ENCODE results near the gene ARSK. TPM values are rescaled to one million over a fixed set of nuclear protein-coding genes. Genes with fewer than 3 reads are reported as not detected.
A peak's percentile ranks its signal among the peaks of the same experiment; 100 is the strongest.
"Not testable (repeated sequence)": the region's sequence is repeated elsewhere in the genome, so short reads cannot be mapped to it uniquely, and the experiment has no call there.

The ARSK gene
- total RNA-seq, 1 donor from 2014 or later, result 2.2 TPM

DNA sequence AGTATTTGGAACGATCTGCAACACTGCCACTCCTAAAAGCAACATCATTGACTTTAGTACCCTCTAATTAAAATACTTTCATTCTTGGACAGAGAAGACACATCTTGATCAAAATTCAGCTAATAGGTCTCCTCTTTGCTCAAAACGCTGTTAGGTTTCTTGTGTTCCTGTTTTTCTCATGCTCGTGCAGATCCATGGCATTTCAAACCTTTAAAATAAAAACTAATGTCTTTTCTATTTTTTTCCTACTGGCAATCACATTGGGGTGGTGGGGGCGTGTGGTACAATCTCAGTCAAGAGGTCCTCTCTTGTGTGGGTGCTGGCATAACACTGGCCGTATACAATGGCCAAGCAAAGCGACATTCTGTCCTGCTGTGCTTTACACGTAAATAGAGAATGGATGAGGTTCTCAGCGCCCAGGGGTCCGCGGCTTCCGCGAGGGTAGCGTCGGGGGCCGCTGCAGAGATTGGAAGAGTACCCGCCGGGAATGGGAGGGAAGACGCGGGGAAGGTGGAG lies 64.7 kb downstream of the ARSK start:
- intact Hi-C loops (cut with DNase I), result no loop called here
- DNase-seq (ENCODE audit: low spot score), result no peak

DNA sequence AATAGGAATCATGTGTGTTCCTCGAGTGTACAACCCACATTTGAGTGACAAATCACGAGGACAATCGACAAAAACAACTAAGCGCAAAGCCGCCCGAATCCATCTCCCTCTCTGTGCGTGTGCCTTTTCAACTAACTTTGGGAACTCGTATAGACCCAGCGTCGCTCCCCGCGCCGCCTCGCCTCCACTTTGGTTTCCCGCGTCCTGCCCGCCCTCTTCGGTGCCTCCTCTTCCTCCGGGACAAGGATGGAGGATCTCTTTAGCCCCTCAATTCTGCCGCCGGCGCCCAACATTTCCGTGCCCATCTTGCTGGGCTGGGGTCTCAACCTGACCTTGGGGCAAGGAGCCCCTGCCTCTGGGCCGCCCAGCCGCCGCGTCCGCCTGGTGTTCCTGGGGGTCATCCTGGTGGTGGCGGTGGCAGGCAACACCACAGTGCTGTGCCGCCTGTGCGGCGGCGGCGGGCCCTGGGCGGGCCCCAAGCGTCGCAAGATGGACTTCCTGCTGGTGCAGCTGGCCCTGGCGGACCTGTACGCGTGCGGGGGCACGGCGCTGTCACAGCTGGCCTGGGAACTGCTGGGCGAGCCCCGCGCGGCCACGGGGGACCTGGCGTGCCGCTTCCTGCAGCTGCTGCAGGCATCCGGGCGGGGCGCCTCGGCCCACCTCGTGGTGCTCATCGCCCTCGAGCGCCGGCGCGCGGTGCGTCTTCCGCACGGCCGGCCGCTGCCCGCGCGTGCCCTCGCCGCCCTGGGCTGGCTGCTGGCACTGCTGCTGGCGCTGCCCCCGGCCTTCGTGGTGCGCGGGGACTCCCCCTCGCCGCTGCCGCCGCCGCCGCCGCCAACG lies 65.3 kb downstream of the ARSK start, which contains the start of gene GPR150:
Gene GPR150 (plus strand): TSS at position 58 of the 840 bp plus-strand sequence. CDS start 189 bp downstream, at position 247.
- intact Hi-C loops (cut with DNase I), result no loop called here
- DNase-seq (ENCODE audit: low spot score), result peak; percentile 79

DNA sequence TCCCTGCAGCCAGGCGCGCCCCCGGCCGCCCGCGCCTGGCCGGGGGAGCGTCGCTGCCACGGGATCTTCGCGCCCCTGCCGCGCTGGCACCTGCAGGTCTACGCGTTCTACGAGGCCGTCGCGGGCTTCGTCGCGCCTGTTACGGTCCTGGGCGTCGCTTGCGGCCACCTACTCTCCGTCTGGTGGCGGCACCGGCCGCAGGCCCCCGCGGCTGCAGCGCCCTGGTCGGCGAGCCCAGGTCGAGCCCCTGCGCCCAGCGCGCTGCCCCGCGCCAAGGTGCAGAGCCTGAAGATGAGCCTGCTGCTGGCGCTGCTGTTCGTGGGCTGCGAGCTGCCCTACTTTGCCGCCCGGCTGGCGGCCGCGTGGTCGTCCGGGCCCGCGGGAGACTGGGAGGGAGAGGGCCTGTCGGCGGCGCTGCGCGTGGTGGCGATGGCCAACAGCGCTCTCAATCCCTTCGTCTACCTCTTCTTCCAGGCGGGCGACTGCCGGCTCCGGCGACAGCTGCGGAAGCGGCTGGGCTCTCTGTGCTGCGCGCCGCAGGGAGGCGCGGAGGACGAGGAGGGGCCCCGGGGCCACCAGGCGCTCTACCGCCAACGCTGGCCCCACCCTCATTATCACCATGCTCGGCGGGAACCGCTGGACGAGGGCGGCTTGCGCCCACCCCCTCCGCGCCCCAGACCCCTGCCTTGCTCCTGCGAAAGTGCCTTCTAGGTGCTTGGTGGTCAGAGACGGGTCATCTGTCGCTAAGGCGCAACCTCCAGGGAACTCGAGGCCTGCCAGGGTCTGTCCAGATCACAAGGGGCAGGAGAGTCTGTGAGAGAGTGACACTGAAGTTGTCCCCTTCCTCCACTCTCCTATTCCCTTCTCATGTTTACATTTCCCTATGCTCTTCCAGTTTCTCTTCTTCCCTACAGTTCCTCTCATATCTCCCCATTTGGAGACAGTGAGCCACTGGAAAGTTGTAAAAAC lies 66.3 kb downstream of the ARSK start:
- DNase-seq (ENCODE audit: low spot score), result no peak
- intact Hi-C loops (cut with DNase I), result no loop called here

DNA sequence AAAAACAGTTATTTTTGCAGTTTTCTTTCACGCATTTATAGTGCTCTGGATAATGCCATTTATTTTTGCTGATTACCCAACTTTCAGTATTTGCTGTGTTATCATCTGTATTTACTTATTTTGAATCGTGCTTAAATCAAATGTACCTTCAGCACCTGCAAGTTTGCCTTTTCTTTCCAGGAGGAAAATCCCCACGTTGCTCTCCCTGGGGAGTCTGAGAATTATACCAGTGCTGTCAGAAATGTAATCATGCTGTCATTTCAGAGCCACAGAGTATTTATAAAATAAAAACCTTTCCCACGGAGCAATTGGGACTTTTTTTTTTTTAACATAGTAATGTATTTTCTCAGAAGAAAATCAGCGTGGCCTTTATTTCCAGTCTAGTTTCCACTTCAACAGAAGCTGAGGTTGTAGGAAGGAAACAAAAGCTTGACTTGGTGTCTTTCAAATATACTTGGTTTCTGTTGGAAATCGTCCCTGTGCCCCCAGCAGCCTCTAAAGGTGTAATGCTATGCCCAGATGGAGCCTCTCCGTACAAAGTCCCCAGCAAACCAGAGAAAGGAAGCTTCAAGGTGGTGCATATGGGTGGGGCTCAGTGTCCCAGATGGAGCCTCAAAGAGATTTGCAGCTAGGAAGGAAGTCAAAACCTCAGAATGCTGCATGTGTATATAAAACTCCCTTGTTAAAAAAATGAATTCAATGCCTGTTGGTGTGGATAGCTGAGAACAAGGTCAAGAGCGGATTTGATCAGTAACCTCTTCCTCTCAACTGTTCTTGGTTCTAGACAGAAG lies 67.1 kb downstream of the ARSK start:
- DNase-seq (ENCODE audit: low spot score), result no peak
- intact Hi-C loops (cut with DNase I), result no loop called here

DNA sequence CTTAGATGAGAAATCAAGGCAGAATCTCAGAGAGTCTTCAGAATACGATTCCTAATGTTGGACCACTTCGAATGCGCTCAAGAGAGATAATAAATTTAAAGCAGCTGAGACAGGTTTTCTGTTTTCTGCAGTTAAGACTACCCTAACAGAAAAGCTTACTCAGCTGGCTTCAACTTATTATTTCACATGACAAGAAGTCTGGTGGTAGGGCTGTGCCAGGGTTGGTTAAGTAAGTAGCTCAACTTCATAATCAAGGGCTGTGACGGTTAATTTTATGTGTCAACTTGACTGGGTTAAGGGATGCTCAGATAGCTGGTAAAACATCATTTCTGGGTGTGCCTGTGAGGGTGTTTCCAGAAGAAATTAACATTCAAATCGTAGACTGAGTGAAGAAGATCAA lies 68.8 kb downstream of the ARSK start:
- intact Hi-C loops (cut with DNase I), result no loop called here
- no peak for DNase-seq (ENCODE audit: low spot score)

DNA sequence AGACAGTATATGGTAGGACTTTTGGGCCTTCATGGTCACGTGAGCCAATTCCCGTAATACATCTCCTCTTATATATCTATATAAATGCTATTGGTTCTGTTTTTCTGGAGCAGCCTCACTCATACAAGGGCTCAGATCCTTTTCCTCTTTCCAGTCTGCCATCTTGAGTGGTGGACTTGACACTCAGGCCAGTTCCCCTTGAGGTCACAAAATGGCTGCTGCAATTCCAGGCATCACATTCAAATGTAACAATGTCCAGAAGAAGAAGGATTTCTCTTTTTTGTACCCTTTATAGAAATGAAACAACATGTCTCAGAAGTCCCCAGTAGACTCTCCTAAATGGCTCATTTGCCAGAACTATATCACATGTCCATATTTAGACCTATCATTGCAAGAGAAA lies 69.5 kb downstream of the ARSK start:
- DNase-seq (ENCODE audit: low spot score), result no peak
- intact Hi-C loops (cut with DNase I), result no loop called here

DNA sequence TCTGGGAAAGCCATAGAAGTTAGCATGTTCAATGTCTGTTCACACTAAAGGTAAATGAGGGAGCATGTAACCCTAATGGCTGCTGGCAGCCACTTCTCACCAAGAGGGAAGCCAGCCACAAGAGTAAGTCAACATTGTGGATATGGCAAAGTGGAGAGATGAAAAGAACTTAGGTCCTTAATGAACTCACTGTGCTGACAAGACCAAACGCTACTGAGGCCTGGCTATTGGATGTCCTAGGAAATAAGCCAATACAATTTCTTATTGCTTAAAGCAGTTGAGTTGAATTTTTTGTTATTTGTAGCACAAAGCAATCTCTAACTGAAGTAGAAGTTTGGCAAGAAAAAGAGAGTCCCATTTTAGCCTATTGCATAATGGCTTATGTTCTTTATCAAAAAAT lies 71.8 kb downstream of the ARSK start:
- intact Hi-C loops (cut with DNase I), result no loop called here
- no peak for DNase-seq (ENCODE audit: low spot score)

DNA sequence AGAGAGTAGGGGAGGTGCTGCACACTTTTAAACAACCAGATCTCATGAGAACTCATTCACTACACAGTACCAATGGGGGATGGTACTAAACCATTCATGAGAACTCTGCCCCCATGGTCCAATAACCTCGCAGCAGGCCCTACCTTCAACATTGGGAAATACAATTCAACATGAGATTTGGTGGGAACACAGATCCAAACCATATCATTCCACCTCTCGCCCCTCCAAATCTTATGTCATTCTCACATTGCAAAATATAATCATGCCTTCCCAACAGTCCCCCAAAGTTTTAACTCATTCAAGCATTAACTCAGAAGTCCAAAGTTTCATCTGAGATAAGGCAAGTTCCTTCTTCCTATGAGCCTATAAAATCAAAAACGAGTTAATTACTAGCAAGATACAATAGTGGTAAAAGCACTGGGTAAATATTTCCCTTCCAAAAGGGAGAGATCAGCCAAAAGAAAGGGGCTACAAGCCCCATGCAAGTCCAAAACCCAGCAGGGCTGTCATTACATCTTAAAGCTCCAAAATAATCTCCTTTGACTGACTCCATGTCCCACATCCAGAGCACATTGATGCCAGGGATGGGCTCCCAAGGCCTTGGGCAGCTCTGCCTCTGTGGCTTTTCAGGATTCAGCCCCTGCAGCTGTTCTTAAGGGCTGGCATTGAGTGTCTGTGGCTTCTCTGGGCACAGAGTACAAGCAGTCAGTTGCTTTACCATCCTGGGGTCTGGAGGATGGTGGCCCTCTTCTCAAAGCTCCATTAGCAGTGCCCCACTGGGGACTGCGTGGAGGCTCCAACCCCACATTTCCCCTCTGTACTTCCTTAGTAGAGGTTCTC lies 73.3 kb downstream of the ARSK start:
- intact Hi-C loops (cut with DNase I), result no loop called here
- no peak for DNase-seq (ENCODE audit: low spot score)

DNA sequence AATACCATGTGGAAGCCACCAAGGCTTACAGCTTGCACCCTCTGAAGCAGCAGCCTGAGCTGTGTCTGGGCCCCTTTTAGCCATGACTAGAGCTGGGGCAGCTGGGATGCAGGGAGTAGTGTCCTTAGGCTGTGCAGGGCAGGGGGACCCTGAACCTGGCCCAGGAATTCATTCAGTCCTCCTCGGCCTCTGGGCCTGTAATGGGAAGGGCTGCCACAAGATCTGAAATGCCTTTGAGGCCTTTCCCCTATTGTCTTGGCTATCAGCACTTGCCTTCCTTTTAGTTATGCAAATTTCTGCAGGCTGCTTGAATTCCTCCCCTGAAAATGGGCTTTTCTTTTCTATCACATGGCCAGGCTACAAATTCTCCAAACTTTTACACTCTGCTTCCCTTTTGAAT lies 74.0 kb downstream of the ARSK start:
- intact Hi-C loops (cut with DNase I), result no loop called here
- DNase-seq (ENCODE audit: low spot score), result no peak

DNA sequence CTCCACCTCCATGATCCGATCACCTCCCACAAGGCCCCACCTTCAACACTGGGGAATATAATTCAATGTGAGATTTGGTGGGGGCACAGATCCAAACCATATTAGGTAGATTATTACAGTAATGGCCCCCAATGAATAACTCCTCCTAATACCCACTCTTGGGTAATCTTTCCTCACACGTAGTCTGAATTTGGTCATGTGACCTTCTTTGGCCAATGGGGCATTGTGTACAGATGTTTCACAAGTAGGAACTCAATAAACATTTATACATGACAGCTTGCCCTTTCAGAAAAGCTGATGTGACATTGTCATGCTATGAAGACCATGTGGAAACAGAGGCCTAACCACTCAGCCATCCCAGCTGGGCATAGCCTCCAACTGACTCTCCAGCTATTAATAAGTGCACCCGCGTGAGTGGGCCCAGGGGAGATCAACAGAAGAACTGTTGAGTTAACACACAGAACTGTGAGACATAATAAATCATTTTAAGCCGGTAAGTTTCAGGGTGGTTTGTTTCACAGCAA lies 75.6 kb downstream of the ARSK start:
- intact Hi-C loops (cut with DNase I), result no loop called here

DNA sequence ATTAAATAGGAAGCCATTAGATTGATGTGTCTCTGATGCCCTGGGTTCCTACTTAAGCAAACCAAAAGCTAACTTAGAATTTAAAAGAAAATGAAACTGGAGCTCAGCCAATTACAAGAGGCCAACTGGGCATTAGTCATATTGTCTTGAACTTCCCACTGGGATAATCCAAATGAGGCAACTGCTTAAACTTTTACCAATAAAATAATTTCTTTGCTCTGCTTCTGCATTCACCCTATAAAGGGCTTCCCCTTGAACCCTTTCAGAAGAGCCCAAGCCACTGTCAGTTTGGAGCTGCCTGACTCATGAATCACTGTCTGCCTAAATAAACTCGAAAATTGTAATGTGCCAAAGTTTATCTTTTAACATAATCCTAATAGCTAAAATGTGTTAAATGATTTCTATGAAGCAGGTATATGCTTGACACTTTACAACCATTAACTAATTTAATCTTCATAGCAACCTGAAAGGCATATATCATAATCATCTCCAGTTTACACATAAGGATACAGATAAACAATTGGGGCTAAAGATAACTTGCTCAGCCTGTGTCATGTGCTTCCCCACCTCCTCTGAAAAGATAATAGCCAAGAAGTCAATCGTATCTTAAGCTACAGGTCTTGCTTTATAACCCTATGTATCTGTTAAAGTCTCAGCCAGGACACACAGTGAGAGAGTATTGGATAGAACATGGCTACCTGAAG lies 76.5 kb downstream of the ARSK start:
- intact Hi-C loops (cut with DNase I), result no loop called here
- no peak for DNase-seq (ENCODE audit: low spot score)

More for the DNA sequence above, 75.6 kb downstream of the ARSK start:
- no peak for DNase-seq (ENCODE audit: low spot score)

DNA sequence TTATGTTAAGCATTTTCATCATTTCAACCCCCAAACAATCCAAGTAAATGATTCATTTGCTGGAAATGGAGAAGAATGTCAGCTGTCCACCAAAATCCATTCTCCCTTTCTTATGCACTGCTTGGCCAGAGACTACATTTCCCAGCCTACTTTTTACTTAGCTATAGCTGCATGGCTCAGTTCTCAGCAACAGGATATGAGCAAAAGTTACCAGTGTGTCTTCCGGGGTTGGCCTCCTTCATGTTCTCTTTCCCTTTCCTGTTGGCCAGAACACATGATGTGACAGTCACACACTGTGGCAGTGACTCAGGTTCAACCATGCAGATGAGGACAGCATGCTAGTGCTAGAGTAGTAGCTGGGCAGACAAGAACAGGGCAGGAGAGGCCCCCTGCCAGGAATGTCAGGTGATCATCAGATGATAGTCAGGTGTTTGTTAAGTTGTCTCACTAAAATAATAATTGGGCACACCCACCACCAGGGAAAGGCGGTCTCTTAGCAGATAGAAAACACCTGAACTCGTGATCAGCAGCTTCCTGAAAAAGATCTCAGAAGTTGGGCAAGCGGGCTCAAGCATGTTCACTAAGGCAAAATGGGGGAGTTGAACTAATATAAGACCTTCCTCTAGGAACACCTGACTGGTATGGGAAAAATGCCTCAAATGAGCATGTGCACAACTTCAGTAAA lies 77.2 kb downstream of the ARSK start:
- intact Hi-C loops (cut with DNase I), result no loop called here
- no peak for DNase-seq (ENCODE audit: low spot score)

DNA sequence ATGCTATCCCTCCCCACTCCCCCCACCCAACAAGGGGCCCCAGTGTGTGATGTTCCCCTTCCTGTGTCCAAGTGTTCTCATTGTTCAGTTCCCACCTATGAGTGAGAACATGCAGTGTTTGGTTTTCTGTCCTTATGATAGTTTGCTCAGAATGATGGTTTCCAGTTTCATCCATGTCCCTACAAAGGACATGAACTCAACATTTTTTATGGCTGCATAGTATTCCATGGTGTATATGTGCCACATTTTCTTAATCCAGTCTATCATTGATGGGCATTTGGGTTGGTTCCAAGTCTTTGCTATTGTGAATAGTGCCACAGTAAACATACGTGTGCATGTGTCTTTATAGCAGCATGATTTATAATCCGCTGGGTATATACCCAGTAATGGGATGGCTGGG lies 78.0 kb downstream of the ARSK start:
- intact Hi-C loops (cut with DNase I); DNase-seq (ENCODE audit: low spot score): not testable (repeated sequence)

DNA sequence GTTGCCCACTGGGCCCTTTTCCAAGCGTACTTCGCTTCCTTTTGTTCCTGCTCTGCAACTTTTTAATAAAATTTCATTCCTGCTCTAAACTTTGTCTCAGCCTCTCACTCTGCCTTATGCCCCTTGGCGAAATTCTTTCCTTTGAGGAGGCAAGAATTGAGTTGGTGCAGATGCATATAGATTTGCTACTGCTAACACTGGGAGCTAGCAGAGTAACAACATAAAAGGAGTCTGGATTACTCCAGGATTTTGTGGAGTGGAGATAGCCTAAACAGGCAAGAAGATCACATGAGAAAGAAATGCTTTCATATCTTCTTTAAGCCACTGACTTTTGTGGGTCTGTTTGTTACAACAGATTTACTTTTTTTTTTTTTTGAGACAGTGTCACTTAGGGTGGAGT lies 78.8 kb downstream of the ARSK start:
- intact Hi-C loops (cut with DNase I), result no loop called here
- DNase-seq (ENCODE audit: low spot score), result no peak

DNA sequence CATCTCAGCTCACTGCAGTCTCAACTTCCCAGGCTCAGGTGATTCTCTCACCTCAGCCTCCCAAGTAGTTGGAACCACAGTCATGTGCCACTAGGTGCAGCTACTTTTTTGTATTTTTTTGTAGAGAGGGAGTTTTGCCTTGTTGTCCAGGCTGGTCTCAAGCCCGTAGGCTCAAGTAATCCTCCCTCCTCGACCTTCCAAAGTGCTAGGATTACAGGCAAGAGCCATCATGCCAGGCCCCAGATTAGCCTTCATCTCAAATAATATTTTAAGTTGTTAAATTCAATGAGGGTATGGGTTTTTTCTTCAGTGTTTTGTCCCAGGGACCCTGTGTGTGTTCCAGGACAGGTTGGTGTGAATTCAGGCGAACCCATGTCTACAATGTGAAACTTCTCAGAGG lies 79.2 kb downstream of the ARSK start:
- intact Hi-C loops (cut with DNase I), result no loop called here
- no peak for DNase-seq (ENCODE audit: low spot score)

DNA sequence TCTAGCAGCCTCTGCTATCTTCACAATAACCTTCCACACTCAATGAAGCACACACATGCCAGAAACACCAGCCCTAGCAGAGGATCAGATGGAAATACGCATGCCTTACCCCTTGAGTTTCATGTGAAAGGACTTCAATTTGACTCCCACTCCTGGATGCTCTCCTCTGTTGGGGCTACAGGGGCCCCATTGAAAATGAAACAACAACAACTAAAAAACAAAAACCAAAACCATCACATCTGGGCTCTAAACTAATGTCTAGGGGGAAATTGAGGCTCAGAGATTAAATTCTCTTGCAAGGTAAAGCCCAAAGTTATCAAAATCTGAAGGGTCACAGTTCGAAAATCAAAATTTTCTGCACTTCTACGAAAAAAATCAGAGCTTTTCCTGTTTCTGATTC lies 83.7 kb downstream of the ARSK start:
- intact Hi-C loops (cut with DNase I), result no loop called here
- no peak for DNase-seq (ENCODE audit: low spot score)

DNA sequence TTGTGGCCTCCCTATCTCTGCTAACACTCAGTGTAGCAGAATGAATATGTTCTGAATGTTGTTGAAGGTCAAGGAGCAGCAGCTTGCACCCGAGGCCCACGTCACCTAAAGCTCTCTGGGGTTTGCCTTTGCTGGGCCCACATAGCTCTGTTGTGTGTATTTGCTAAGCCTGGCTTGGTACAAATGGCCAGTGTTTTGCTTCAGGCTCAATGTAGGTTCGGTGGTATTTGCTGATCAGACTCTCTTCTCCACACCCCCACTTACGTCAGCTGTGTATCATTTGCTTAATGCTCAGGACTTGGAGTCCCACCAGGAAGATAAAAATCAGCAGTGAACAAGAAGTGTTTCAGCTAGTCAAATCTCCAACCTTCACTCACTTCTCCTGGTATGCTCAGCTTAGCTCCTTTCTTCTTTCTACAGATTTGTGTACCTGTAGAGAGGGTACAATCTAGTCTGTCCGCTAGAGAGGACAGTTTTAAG lies 86.9 kb downstream of the ARSK start:
- intact Hi-C loops (cut with DNase I), result loop anchor here (10.0 kb wide), 3 partner anchors 87 to 963 kb away; partner anchors contain the start of genes ARSK and SKIC3
- DNase-seq (ENCODE audit: low spot score), result no peak
